RWPE2 (cell line): ENCODE data around the gene ICAM1.

ENCODE experiments used
- ATAC-seq: fragments of 200-7000 bp; cut with Tn5 transposase; 3 replicates; pipeline ENCODE4 v1.9.1; 2021; ENCODE audit warnings: low read depth
- DNase-seq: peaks from one replicate; pipeline ENCODE4 v3.0.0-alpha.2; 2020; ENCODE audit warnings: low spot score
- H3K27ac ChIP-seq: fragments of 450-650 bp; 2 replicates; pipeline ENCODE4 v1.5.1; 2017; ENCODE audit warnings: mild to moderate bottlenecking; ENCODE audit not compliant: poor library complexity, severe bottlenecking
- H3K27me3 ChIP-seq: fragments of 250-450 bp; sonication (Bioruptor Pico); 2 replicates; pipeline ENCODE4 v1.5.1; 2021; ENCODE audit warnings: mild to moderate bottlenecking, moderate library complexity; ENCODE audit not compliant: insufficient read depth, poor library complexity, severe bottlenecking
- H3K36me3 ChIP-seq: fragments of 250-450 bp; sonication (Bioruptor Pico); 2 replicates; pipeline ENCODE4 v1.5.1; 2020; ENCODE audit warnings: low read depth, mild to moderate bottlenecking, moderate library complexity
- H3K4me1 ChIP-seq: fragments of 250-450 bp; sonication (Bioruptor Pico); 2 replicates; pipeline ENCODE4 v1.5.1; 2021; ENCODE audit warnings: mild to moderate bottlenecking, moderate library complexity; ENCODE audit not compliant: insufficient read depth, poor library complexity, severe bottlenecking
- H3K4me3 ChIP-seq: fragments of 250-450 bp; sonication (Bioruptor Pico); 2 replicates; pipeline ENCODE4 v1.5.1; 2021; ENCODE audit warnings: mild to moderate bottlenecking, moderate library complexity; ENCODE audit not compliant: severe bottlenecking
- H3K9me3 ChIP-seq: fragments of 250-450 bp; sonication (Bioruptor Pico); 2 replicates; pipeline ENCODE4 v1.5.1; 2021; ENCODE audit warnings: mild to moderate bottlenecking, moderate library complexity; ENCODE audit not compliant: severe bottlenecking
- CTCF ChIP-seq: fragments of 450-650 bp; IDR thresholded peaks from one replicate; pipeline ENCODE4 v1.5.1; 2017; ENCODE audit warnings: mild to moderate bottlenecking, moderate library complexity; ENCODE audit not compliant: poor library complexity, severe bottlenecking

The ICAM1 gene

GRCh38 chr19:10254244-10254643 lies 16.7 kb upstream of the ICAM1 start:
- no peaks in the 10 kb centered on the region for H3K4me1 ChIP-seq
- no peak overlapping the region for H3K4me3 ChIP-seq
- H3K36me3 ChIP-seq: peaks cover 35% of the 10 kb centered on the region

GRCh38 chr19:10255358-10255757 lies 15.6 kb upstream of the ICAM1 start:
- H3K27ac ChIP-seq: no peak overlapping the region
- H3K27me3 ChIP-seq: no peaks in the 10 kb centered on the region
- no peak overlapping the region for H3K4me3 ChIP-seq
- no peak for TF ChIP-seq CTCF
- no peak for DNase-seq
- no peak for ATAC-seq
- H3K9me3 ChIP-seq: no peaks in the 10 kb centered on the region
- H3K36me3 ChIP-seq: peaks cover 35% of the 10 kb centered on the region
- peaks cover 8% of the 10 kb centered on the region for H3K4me1 ChIP-seq

More at GRCh38 chr19:10254244-10254643, 16.7 kb upstream of the ICAM1 start:
- ATAC-seq (no peak), DNase-seq (no peak)
- no peaks in the 10 kb centered on the region for H3K9me3 ChIP-seq
- no peak for TF ChIP-seq CTCF
- no peak overlapping the region for H3K27ac ChIP-seq
- no peaks in the 10 kb centered on the region for H3K27me3 ChIP-seq

GRCh38 chr19:10256551-10256950 lies 14.4 kb upstream of the ICAM1 start:
- Histone ChIP-seq H3K4me3 (no peak overlapping the region), H3K27me3 (no peaks in the 10 kb centered on the region), H3K9me3 (no peaks in the 10 kb centered on the region), H3K36me3 (peaks cover 35% of the 10 kb centered on the region), H3K4me1 (peaks cover 11% of the 10 kb centered on the region), H3K27ac (no peak overlapping the region)
- ATAC-seq (no peak), DNase-seq (no peak)
- TF ChIP-seq CTCF: no peak

GRCh38 chr19:10256970-10257615 lies 13.8 kb upstream of the ICAM1 start:
- Histone ChIP-seq H3K4me3 (no peak overlapping the region), H3K27ac (no peak overlapping the region), H3K9me3 (no peaks in the 10 kb centered on the region), H3K27me3 (no peaks in the 10 kb centered on the region), H3K4me1 (peaks cover 11% of the 10 kb centered on the region), H3K36me3 (peaks cover 35% of the 10 kb centered on the region)
- ATAC-seq (no peak), DNase-seq (no peak)
- no peak for TF ChIP-seq CTCF

- H3K36me3 ChIP-seq: peaks cover 35% of the 10 kb centered on the region
- no peak for ATAC-seq
- H3K27me3 ChIP-seq: no peaks in the 10 kb centered on the region
Observed at GRCh38 chr19:10258080-10258710, 12.7 kb upstream of the ICAM1 start.

More at GRCh38 chr19:10258080-10258710, 12.7 kb upstream of the ICAM1 start:
- Histone ChIP-seq H3K4me1 (peaks cover 11% of the 10 kb centered on the region), H3K4me3 (no peak overlapping the region), H3K27ac (no peak overlapping the region), H3K9me3 (no peaks in the 10 kb centered on the region)
- TF ChIP-seq CTCF: no peak
- DNase-seq: no peak
